ENCODE measurements around the gene ALDH16A1.

ALDH16A1 gene

DNA sequence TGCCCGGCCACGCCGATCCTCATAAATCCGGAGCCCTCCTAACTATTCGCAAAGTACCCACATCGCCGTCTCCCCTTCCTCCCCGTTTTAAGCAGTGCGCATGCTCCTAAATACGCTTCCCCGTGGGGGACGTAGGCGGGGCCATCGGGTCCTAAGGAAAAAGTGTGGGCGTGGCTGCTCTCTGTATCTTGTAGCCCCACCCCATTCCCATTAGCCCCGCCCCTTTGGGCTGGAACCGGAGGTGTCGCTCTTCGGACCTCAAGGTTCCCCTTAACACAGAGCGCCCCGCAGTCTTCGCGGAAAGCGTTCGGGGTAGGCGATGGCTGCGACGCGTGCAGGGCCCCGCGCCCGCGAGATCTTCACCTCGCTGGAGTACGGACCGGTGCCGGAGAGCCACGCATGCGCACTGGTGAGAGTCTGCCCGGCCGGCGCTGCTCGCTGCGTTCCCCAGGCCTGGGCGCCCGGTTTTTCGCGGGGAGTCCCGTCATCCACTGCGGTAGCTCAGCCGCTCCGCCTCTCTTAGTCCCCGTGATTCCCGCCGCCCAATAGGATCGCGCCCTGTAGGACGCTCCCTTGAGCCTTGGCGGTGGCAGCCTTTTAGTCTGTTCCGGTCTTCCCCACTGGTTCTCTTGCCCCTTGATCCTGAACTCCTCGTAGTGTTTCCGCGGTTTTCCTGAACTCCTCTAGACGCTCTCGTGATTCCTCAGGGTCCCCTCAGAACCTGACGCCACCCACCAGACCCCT, at the start of gene ALDH16A1:
Gene ALDH16A1, plus strand, starts transcription at position 213 of the 744 bp plus-strand sequence. Its CDS starts 107 bp downstream, at position 320.
- H3K36me3 ChIP-seq (ENCODE audit: control insufficient read depth, insufficient read depth, low read length, severe bottlenecking), result peaks cover 2% of the 10 kb centered on the region
- H3K27me3 ChIP-seq (replicated peaks; ENCODE audit: control insufficient read depth, insufficient read depth, low read length), result no peaks in the 10 kb centered on the region
- peak within 1 kb of the TSS; percentile 99 for H3K9ac ChIP-seq (ENCODE audit: low read length)
- no peaks in the 10 kb centered on the region for H3K9me3 ChIP-seq (ENCODE audit: control insufficient read depth, low read length)
- H3K4me3 ChIP-seq (ENCODE audit: low read length), result peak within 1 kb of the TSS; percentile 96
- H3K4me1 ChIP-seq (ENCODE audit: control insufficient read depth, insufficient read depth, low read length), result peaks cover 44% of the 10 kb centered on the region
- peak; percentile 99 for DNase-seq (ENCODE audit: low read depth)

DNA sequence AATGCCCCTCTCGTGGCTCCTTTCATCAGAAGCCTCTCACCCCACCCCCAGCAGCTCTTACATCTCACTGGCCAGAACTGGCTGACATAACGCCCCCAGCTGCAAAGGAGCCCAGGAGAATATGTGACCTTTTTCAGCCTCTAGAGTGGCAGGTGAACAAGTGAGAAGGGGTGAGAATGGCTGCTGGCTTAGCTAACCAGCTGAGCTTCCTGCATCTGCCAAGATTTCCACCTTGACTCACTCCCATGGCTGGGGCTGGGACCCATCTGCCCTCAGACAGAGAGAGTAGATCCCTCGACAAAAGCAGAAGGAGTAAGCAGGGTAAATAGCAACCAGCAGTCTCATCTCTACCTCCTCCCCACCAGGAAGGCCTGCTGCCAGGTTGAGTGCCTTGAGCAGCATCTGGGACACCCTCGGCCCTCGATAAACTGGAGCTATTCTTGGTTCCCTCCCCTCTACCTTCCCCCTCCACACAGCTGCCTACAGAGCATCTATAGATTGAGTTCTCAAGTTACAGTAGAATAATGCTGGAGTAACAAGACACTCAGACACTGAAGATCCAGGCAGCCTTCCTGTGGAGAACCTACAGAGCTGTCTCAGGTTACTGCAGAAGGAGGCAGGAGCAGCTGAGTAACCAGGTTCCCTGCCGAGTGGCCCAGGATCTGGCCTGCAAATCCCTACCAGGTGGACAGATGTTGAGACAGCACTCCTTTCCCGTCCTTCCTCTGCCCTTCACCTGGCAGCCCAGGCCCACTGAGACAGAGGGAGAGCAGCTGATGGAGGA, 49.4 kb upstream of the ALDH16A1 start:
- no peaks in the 10 kb centered on the region for H3K9me3 ChIP-seq (ENCODE audit: control insufficient read depth, low read length)
- H3K4me3 ChIP-seq (ENCODE audit: low read length), result no peak overlapping the region
- DNase-seq (ENCODE audit: low read depth), result no peak
- no peaks in the 10 kb centered on the region for H3K36me3 ChIP-seq (ENCODE audit: control insufficient read depth, insufficient read depth, low read length, severe bottlenecking)
- peaks cover 32% of the 10 kb centered on the region for H3K27me3 ChIP-seq (replicated peaks; ENCODE audit: control insufficient read depth, insufficient read depth, low read length)
- no peaks in the 10 kb centered on the region for H3K4me1 ChIP-seq (ENCODE audit: control insufficient read depth, insufficient read depth, low read length)
- H3K9ac ChIP-seq (ENCODE audit: low read length), result no peak overlapping the region

GRCh38 chr19:49407079-49407478, 45.9 kb upstream of the ALDH16A1 start:
- no peaks in the 10 kb centered on the region for H3K4me1 ChIP-seq (ENCODE audit: control insufficient read depth, insufficient read depth, low read length)
- no peak overlapping the region for H3K4me3 ChIP-seq (ENCODE audit: low read length)
- H3K9me3 ChIP-seq (ENCODE audit: control insufficient read depth, low read length), result no peaks in the 10 kb centered on the region
- no peaks in the 10 kb centered on the region for H3K36me3 ChIP-seq (ENCODE audit: control insufficient read depth, insufficient read depth, low read length, severe bottlenecking)
- H3K27me3 ChIP-seq (replicated peaks; ENCODE audit: control insufficient read depth, insufficient read depth, low read length), result peaks cover 18% of the 10 kb centered on the region
- DNase-seq (ENCODE audit: low read depth), result no peak
- no peak overlapping the region for H3K9ac ChIP-seq (ENCODE audit: low read length)

GRCh38 chr19:49407482-49408015, 45.5 kb upstream of the ALDH16A1 start:
- H3K9me3 ChIP-seq (ENCODE audit: control insufficient read depth, low read length), result no peaks in the 10 kb centered on the region
- DNase-seq (ENCODE audit: low read depth), result no peak
- no peaks in the 10 kb centered on the region for H3K4me1 ChIP-seq (ENCODE audit: control insufficient read depth, insufficient read depth, low read length)
- no peak overlapping the region for H3K9ac ChIP-seq (ENCODE audit: low read length)
- peaks cover 19% of the 10 kb centered on the region for H3K27me3 ChIP-seq (replicated peaks; ENCODE audit: control insufficient read depth, insufficient read depth, low read length)
- H3K4me3 ChIP-seq (ENCODE audit: low read length), result no peak overlapping the region
- H3K36me3 ChIP-seq (ENCODE audit: control insufficient read depth, insufficient read depth, low read length, severe bottlenecking), result no peaks in the 10 kb centered on the region

- Histone ChIP-seq H3K27me3 (replicated peaks; ENCODE audit: control insufficient read depth, insufficient read depth, low read length) (peaks cover 23% of the 10 kb centered on the region), H3K4me1 (ENCODE audit: control insufficient read depth, insufficient read depth, low read length) (no peaks in the 10 kb centered on the region), H3K9ac (ENCODE audit: low read length) (no peak overlapping the region), H3K4me3 (ENCODE audit: low read length) (no peak overlapping the region), H3K36me3 (ENCODE audit: control insufficient read depth, insufficient read depth, low read length, severe bottlenecking) (no peaks in the 10 kb centered on the region), H3K9me3 (ENCODE audit: control insufficient read depth, low read length) (no peaks in the 10 kb centered on the region)
- no peak for DNase-seq (ENCODE audit: low read depth)
Measured at GRCh38 chr19:49408816-49409440, 44.1 kb upstream of the ALDH16A1 start.

DNA sequence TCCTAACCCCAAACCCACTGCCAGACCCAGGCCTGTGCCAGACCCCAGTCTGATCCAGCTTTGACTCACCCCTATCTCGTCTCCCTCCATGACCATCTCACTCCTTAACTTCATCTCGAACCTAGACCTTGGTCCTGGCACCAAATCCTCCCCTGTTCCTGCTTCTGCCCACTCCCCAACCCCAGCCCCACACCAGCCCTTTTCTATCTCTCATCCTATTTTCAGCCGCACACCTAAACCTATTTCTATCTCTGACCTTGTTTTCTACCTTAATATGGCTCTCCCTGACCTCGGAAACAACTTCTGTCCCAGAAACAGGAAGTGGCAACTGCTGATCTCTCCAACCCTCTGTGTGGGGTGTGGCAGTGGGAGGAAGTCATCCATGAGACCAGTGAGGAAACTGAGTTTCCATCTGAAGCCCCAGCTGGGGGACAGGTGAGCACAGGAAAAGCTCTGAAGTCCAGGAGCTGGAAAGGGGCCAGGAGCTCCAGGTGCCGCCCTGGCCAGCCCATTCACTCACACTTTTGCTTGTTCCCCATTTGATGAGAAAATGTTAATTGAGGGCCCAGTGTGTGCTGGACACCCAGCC, 43.5 kb upstream of the ALDH16A1 start:
- DNase-seq (ENCODE audit: low read depth), result no peak
- no peaks in the 10 kb centered on the region for H3K4me1 ChIP-seq (ENCODE audit: control insufficient read depth, insufficient read depth, low read length)
- H3K4me3 ChIP-seq (ENCODE audit: low read length), result no peak overlapping the region
- no peaks in the 10 kb centered on the region for H3K9me3 ChIP-seq (ENCODE audit: control insufficient read depth, low read length)
- no peak overlapping the region for H3K9ac ChIP-seq (ENCODE audit: low read length)
- peaks cover 21% of the 10 kb centered on the region for H3K27me3 ChIP-seq (replicated peaks; ENCODE audit: control insufficient read depth, insufficient read depth, low read length)
- H3K36me3 ChIP-seq (ENCODE audit: control insufficient read depth, insufficient read depth, low read length, severe bottlenecking), result no peaks in the 10 kb centered on the region

DNA sequence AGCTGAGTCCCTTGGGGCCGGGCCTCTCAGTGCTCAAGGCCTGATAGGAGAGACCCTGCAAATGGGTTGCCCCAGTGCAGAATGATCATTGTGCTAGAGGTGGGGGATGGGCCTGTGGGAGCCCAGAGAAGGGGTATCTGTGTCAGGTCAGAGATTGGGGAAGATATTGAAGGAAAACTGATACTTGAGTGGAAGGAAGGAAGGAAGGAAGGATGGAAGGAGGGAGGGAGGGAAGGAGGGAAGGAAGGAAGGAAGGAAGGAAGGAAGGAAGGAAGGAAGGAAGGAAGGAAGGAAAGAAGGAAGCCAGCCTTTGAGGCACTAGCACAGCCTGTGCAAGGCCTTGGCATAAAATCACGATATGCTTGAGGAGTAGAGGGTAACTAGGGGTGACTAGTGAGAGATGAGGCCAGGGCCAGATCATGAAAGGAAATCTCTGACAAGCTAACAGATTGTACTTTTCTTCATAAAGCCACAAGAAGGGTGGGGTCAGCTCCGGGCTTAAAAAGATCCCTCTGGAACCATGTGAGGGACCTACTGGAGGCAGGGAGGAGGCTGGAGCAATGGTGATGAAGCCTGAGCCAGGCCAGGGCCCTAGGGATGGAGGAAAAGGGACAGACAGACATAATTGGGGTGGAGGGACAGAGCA, 41.2 kb upstream of the ALDH16A1 start:
- Histone ChIP-seq H3K9me3 (ENCODE audit: control insufficient read depth, low read length) (no peaks in the 10 kb centered on the region), H3K36me3 (ENCODE audit: control insufficient read depth, insufficient read depth, low read length, severe bottlenecking) (no peaks in the 10 kb centered on the region), H3K4me3 (ENCODE audit: low read length) (no peak overlapping the region), H3K27me3 (replicated peaks; ENCODE audit: control insufficient read depth, insufficient read depth, low read length) (peaks cover 36% of the 10 kb centered on the region), H3K9ac (ENCODE audit: low read length) (no peak overlapping the region), H3K4me1 (ENCODE audit: control insufficient read depth, insufficient read depth, low read length) (peaks cover 5% of the 10 kb centered on the region)
- no peak for DNase-seq (ENCODE audit: low read depth)

- Histone ChIP-seq H3K9ac (ENCODE audit: low read length) (no peak overlapping the region), H3K36me3 (ENCODE audit: control insufficient read depth, insufficient read depth, low read length, severe bottlenecking) (no peaks in the 10 kb centered on the region), H3K4me3 (ENCODE audit: low read length) (no peak overlapping the region), H3K27me3 (replicated peaks; ENCODE audit: control insufficient read depth, insufficient read depth, low read length) (peaks cover 46% of the 10 kb centered on the region), H3K4me1 (ENCODE audit: control insufficient read depth, insufficient read depth, low read length) (peaks cover 5% of the 10 kb centered on the region), H3K9me3 (ENCODE audit: control insufficient read depth, low read length) (no peaks in the 10 kb centered on the region)
- DNase-seq (ENCODE audit: low read depth), result no peak
Measured at GRCh38 chr19:49413348-49413747, 39.7 kb upstream of the ALDH16A1 start.

GRCh38 chr19:49414256-49414655, 38.8 kb upstream of the ALDH16A1 start:
- no peak overlapping the region for H3K4me3 ChIP-seq (ENCODE audit: low read length)
- peaks cover 55% of the 10 kb centered on the region for H3K27me3 ChIP-seq (replicated peaks; ENCODE audit: control insufficient read depth, insufficient read depth, low read length)
- DNase-seq (ENCODE audit: low read depth), result no peak
- H3K4me1 ChIP-seq (ENCODE audit: control insufficient read depth, insufficient read depth, low read length), result peaks cover 5% of the 10 kb centered on the region
- no peaks in the 10 kb centered on the region for H3K9me3 ChIP-seq (ENCODE audit: control insufficient read depth, low read length)
- H3K36me3 ChIP-seq (ENCODE audit: control insufficient read depth, insufficient read depth, low read length, severe bottlenecking), result no peaks in the 10 kb centered on the region
- H3K9ac ChIP-seq (ENCODE audit: low read length), result no peak overlapping the region

DNA sequence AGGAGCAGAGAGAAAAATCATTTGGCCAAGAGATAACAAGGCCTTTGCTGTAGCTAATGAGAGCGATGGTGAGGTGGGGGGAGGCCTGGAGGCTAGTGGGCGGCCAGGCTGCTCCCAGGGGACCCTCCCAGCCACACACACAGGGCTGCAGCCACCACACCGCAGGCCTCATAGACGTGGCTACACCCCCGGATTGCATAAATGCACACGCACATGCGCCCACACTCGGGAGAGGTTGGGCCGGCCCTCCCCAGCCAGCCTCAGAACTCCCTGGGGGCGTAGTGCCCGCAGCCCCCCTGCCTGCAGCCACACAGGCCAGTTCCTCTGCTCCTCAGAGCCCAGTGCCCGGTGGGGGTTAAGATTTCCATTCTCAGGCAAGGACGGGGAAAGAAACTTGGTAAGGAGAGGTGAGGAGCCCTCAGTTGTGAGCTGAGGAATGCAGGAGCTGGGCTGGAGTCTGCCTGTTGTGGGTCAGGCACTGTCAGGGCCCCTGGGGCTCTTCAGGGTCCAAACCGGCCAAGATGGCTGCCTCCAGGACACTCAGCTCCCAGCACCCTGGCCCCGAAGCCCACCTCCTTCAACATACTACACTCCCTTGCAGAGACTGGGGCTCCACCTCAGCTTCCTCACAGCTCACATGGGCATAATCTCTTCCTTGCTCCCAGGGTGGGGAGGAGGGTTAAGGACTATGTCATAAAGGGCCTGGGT, 37.8 kb upstream of the ALDH16A1 start:
- no peak for DNase-seq (ENCODE audit: low read depth)
- Histone ChIP-seq H3K27me3 (replicated peaks; ENCODE audit: control insufficient read depth, insufficient read depth, low read length) (peaks cover 62% of the 10 kb centered on the region), H3K4me3 (ENCODE audit: low read length) (no peak overlapping the region), H3K36me3 (ENCODE audit: control insufficient read depth, insufficient read depth, low read length, severe bottlenecking) (no peaks in the 10 kb centered on the region), H3K9me3 (ENCODE audit: control insufficient read depth, low read length) (no peaks in the 10 kb centered on the region), H3K9ac (ENCODE audit: low read length) (no peak overlapping the region), H3K4me1 (ENCODE audit: control insufficient read depth, insufficient read depth, low read length) (peaks cover 5% of the 10 kb centered on the region)

Data from adipocyte (in vitro differentiated cells).